ENCODE results near the gene CROCC2. TPM values are rescaled to one million over a fixed set of nuclear protein-coding genes. Genes with fewer than 3 reads are reported as not detected.
A peak's percentile ranks its signal among the peaks of the same experiment; 100 is the strongest.

Gene CROCC2
- total RNA-seq, 1 experiment from 2014 or later: not detected

DNA sequence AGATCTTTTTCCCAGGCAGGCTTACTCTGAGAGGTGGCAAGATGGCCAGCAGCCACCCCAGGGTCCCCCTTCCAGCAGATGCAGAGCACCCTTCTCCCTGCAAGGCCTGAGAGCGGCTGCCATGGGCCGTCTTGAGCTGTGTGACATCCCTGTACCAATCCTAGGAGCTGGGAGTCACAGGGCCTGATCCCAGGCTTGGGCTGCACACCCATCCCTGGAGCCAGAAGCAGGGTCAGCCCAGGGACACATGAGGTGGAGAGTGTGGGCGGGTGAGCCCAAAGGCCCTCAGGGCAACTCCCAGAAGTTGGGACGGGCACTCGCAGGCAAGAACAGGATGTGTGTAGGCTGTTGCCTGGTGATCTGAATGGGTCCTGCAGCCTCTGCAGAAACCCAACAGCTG is 40.5 kb downstream of the CROCC2 start:
- Histone ChIP-seq H3K4me2 (ENCODE audit: low read length) (peak overlapping the region; percentile 30; the same call in 1 of the 2 replicates), H3K79me2 (ENCODE audit: insufficient read depth, low read length) (no peaks in the 10 kb centered on the region), H3K36me3 (ENCODE audit: control insufficient read depth in 1 of 2, insufficient read depth in 2 of 2, low read length in 2 of 2) (no peaks in the 10 kb centered on the region), H4K20me1 (ENCODE audit: insufficient read depth) (no peaks in the 10 kb centered on the region), H3K27ac (ENCODE audit: low read depth, low read length) (no peak overlapping the region), H3K4me3 (replicated peaks in 1 of 2; ENCODE audit: low read depth in 1 of 2, low read length in 2 of 2) (no peak overlapping the region), H3K4me1 (ENCODE audit: control insufficient read depth in 1 of 2, insufficient read depth in 2 of 2, low read length in 2 of 2) (peaks cover 5 to 16% of the 10 kb centered on the region in 2 experiments; a peak in 3 of 4 replicates), H3K27me3 (ENCODE audit: insufficient read depth, low read length) (no peaks in the 10 kb centered on the region), H3K9me3 (ENCODE audit: control insufficient read depth in 1 of 2, insufficient read depth in 1 of 2, low read depth in 1 of 2, low read length in 2 of 2) (no peaks in the 10 kb centered on the region), H3K9me2 (ENCODE audit: insufficient read depth) (no peaks in the 10 kb centered on the region), H3K9ac (ENCODE audit: low read length) (no peak overlapping the region), H2AFZ (ENCODE audit: low read depth, low read length, poor library complexity, severe bottlenecking) (no peak overlapping the region)
- RAD21 ChIA-PET (ENCODE audit: low non-redundant PET in 1 of 2, low total read pairs in 2 of 2, uncharacterized antibody in 2 of 2, unreplicated experiment in 2 of 2): no interaction called here
- ATAC-seq (no peak), DNase-seq (ENCODE audit: low read depth, low spot score) (no peak)
- TF ChIP-seq SRF (IDR thresholded peaks at IDR 0.05; ENCODE audit: low read depth): no peak
- no peak for TF ChIP-seq POLR2AphosphoS5 (IDR thresholded peaks at IDR 0.05; ENCODE audit: low read depth, low read length)
- no peak for TF ChIP-seq EZH2 (IDR thresholded peaks at IDR 0.05)
- TF ChIP-seq YY1 (IDR thresholded peaks at IDR 0.05; ENCODE audit: extremely low read depth, insufficient replicate concordance, low read depth, low read length): no peak
- TF ChIP-seq EGR1 (IDR thresholded peaks at IDR 0.05; ENCODE audit: low read depth): no peak
- TF ChIP-seq TCF7L2 (IDR thresholded peaks at IDR 0.05; ENCODE audit: borderline replicate concordance, extremely low read depth, insufficient read depth, insufficient read length): no peak
- TF ChIP-seq JUND (IDR thresholded peaks at IDR 0.05): no peak
- TF ChIP-seq ZFX (IDR thresholded peaks at IDR 0.05): no peak
- TF ChIP-seq, protein P1, sequence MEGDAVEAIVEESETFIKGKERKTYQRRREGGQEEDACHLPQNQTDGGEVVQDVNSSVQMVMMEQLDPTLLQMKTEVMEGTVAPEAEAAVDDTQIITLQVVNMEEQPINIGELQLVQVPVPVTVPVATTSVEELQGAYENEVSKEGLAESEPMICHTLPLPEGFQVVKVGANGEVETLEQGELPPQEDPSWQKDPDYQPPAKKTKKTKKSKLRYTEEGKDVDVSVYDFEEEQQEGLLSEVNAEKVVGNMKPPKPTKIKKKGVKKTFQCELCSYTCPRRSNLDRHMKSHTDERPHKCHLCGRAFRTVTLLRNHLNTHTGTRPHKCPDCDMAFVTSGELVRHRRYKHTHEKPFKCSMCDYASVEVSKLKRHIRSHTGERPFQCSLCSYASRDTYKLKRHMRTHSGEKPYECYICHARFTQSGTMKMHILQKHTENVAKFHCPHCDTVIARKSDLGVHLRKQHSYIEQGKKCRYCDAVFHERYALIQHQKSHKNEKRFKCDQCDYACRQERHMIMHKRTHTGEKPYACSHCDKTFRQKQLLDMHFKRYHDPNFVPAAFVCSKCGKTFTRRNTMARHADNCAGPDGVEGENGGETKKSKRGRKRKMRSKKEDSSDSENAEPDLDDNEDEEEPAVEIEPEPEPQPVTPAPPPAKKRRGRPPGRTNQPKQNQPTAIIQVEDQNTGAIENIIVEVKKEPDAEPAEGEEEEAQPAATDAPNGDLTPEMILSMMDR (IDR thresholded peaks at IDR 0.05 in 2 of 3, conservative IDR thresholded peaks at IDR 0.05 in 1 of 3; ENCODE audit: borderline replicate concordance in 1 of 3, insufficient read depth in 1 of 3, low read depth in 2 of 3, low read length in 2 of 3): no peak
- no peak for TF ChIP-seq ELF1 (IDR thresholded peaks at IDR 0.05; ENCODE audit: borderline replicate concordance, low read depth)
- TF ChIP-seq CBX3 (IDR thresholded peaks at IDR 0.05; ENCODE audit: low read depth): no peak
- TF ChIP-seq, protein P2, sequence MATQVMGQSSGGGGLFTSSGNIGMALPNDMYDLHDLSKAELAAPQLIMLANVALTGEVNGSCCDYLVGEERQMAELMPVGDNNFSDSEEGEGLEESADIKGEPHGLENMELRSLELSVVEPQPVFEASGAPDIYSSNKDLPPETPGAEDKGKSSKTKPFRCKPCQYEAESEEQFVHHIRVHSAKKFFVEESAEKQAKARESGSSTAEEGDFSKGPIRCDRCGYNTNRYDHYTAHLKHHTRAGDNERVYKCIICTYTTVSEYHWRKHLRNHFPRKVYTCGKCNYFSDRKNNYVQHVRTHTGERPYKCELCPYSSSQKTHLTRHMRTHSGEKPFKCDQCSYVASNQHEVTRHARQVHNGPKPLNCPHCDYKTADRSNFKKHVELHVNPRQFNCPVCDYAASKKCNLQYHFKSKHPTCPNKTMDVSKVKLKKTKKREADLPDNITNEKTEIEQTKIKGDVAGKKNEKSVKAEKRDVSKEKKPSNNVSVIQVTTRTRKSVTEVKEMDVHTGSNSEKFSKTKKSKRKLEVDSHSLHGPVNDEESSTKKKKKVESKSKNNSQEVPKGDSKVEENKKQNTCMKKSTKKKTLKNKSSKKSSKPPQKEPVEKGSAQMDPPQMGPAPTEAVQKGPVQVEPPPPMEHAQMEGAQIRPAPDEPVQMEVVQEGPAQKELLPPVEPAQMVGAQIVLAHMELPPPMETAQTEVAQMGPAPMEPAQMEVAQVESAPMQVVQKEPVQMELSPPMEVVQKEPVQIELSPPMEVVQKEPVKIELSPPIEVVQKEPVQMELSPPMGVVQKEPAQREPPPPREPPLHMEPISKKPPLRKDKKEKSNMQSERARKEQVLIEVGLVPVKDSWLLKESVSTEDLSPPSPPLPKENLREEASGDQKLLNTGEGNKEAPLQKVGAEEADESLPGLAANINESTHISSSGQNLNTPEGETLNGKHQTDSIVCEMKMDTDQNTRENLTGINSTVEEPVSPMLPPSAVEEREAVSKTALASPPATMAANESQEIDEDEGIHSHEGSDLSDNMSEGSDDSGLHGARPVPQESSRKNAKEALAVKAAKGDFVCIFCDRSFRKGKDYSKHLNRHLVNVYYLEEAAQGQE (IDR thresholded peaks at IDR 0.05; ENCODE audit: low read depth): no peak
- TF ChIP-seq, protein P3, sequence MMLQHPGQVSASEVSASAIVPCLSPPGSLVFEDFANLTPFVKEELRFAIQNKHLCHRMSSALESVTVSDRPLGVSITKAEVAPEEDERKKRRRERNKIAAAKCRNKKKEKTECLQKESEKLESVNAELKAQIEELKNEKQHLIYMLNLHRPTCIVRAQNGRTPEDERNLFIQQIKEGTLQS (IDR thresholded peaks at IDR 0.05): no peak
- no peak for TF ChIP-seq ZNF274 (IDR thresholded peaks at IDR 0.05; ENCODE audit: low read depth, low read length)
- TF ChIP-seq, protein P4, sequence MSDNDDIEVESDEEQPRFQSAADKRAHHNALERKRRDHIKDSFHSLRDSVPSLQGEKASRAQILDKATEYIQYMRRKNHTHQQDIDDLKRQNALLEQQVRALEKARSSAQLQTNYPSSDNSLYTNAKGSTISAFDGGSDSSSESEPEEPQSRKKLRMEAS (IDR thresholded peaks at IDR 0.05): no peak
- TF ChIP-seq SP1 (IDR thresholded peaks at IDR 0.05; ENCODE audit: low read depth): no peak
- TF ChIP-seq SIN3A (IDR thresholded peaks at IDR 0.05; ENCODE audit: low read depth): no peak
- TF ChIP-seq, protein P5, sequence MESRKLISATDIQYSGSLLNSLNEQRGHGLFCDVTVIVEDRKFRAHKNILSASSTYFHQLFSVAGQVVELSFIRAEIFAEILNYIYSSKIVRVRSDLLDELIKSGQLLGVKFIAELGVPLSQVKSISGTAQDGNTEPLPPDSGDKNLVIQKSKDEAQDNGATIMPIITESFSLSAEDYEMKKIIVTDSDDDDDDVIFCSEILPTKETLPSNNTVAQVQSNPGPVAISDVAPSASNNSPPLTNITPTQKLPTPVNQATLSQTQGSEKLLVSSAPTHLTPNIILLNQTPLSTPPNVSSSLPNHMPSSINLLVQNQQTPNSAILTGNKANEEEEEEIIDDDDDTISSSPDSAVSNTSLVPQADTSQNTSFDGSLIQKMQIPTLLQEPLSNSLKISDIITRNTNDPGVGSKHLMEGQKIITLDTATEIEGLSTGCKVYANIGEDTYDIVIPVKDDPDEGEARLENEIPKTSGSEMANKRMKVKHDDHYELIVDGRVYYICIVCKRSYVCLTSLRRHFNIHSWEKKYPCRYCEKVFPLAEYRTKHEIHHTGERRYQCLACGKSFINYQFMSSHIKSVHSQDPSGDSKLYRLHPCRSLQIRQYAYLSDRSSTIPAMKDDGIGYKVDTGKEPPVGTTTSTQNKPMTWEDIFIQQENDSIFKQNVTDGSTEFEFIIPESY (IDR thresholded peaks at IDR 0.05; ENCODE audit: extremely low read depth, insufficient replicate concordance, low read length): no peak
- TF ChIP-seq EZH2phosphoT487 (IDR thresholded peaks at IDR 0.05; ENCODE audit: borderline replicate concordance): no peak
- TF ChIP-seq FOSL1 (IDR thresholded peaks at IDR 0.05; ENCODE audit: low read depth): no peak
- POLR2A ChIA-PET: no interaction called here
- no TSS peak for BruUV-seq (replicated peaks)
- CTCF ChIA-PET: no interaction called here
- intact Hi-C loops (cut with micrococcal nuclease): no loop called here
